Measurements from ENCODE around the gene BTRC.

GRCh38 chr10:101504438-101504837, 150.5 kb downstream of the BTRC start:
- TF ChIP-seq CTCF (IDR thresholded peaks at IDR 0.05) (no peak), POLR2AphosphoS2 (conservative IDR thresholded peaks at IDR 0.05; ENCODE audit: low read length) (no peak), BHLHE40 (IDR thresholded peaks at IDR 0.05; ENCODE audit: low read depth, low read length) (no peak), POLR2A (IDR thresholded peaks at IDR 0.05; ENCODE audit: low read length) (no peak), RARB (CRISPR knock-in tag; IDR thresholded peaks at IDR 0.05) (no peak), SREBF2 (IDR thresholded peaks at IDR 0.05) (no peak), FOSL2 (IDR thresholded peaks at IDR 0.05) (no peak), FOSL2 (CRISPR knock-in tag; IDR thresholded peaks at IDR 0.05) (no peak)

Data from A549 (cell line).